GM12875 (cell line): ENCODE measurements around the gene OR2AT4.

Source experiments
- H3K4me3 ChIP-seq: one replicate; pipeline ENCODE4 v1.5.1; 2011; ENCODE audit warnings: low read depth, low read length, control low read depth
- TF ChIP-seq, protein P1 (sequence below): IDR thresholded peaks from 2 replicates; pipeline ENCODE4 v1.5.1; 2011; ENCODE audit warnings: low read depth, mild to moderate bottlenecking, control low read depth, inconsistent platforms, low read length, moderate library complexity, borderline replicate concordance; ENCODE audit not compliant: insufficient read depth

The OR2AT4 gene

DNA sequence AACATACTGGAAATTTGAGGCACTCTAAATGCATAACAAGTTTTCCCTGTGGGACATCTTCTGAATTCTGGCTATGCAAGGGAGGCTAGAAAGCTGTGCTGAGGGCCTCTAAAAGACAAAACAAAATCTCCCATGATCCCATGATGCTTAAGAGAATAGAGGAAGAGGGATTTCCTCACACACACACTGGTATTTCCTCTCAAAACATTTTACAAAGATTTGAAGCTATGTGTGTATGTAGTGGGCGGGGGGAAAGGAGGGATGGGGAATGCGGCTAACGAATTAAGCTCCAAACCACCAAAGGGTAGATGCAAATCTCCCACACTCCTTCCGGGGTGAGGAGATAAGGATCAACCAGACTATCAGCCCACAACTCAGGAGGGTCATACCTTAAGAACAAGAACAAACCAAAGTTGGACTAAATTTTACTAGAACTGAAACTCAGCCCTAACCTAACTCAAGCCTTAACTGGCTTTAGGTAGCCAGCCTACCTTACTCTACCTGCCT is 6.0 kb downstream of the OR2AT4 start:
- TF ChIP-seq, protein P1, sequence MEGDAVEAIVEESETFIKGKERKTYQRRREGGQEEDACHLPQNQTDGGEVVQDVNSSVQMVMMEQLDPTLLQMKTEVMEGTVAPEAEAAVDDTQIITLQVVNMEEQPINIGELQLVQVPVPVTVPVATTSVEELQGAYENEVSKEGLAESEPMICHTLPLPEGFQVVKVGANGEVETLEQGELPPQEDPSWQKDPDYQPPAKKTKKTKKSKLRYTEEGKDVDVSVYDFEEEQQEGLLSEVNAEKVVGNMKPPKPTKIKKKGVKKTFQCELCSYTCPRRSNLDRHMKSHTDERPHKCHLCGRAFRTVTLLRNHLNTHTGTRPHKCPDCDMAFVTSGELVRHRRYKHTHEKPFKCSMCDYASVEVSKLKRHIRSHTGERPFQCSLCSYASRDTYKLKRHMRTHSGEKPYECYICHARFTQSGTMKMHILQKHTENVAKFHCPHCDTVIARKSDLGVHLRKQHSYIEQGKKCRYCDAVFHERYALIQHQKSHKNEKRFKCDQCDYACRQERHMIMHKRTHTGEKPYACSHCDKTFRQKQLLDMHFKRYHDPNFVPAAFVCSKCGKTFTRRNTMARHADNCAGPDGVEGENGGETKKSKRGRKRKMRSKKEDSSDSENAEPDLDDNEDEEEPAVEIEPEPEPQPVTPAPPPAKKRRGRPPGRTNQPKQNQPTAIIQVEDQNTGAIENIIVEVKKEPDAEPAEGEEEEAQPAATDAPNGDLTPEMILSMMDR, result no peak
- H3K4me3 ChIP-seq, result no peak overlapping the region

DNA sequence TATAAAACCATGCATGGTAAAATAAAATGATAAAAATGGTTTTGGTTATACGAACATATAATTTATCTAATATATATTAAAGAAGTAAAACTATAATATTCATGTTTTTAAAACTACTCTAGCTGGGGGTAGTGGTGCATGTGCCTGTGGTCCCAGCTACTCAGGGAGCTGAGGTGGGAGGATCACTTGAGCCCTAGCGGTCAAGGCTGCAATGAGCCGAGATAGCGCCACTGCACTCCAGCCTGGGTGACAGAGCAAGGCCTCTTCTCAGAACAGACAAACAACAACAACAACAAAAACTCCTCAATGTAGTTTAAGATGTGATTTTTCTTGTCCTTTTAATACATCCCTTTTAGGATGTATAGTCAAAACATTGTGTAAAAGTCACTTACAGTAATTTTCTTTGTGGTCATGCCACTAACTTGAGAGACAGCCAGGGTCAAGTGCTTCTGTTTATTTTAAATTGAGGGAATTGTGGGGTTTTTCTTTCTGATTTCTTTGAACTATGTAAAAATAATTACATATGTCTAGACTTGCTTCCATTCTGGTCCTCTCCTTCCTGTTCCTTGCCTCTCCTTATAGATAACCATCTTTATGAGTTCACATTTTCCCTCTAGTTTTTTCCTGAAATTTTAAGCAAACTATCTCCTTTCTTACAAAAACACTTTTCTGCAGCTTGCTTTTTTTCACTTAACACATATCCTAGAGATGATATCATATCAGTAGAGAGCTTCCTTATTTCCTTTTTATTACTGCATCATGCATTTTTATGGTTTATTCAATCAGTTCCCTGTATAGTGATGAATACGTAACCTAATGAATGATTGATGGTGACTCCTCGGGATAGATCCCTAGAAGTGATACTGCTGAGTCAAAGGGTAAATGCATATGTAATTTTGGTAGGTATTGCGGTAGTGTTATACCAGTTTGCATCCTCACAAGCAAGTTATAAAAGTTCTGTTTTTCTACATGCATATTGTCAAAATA is 9.1 kb downstream of the OR2AT4 start:
- TF ChIP-seq, protein P1, result 0 out of 2 replicates have a peak, but pooled peaks have one; percentile 7
- no peak overlapping the region for H3K4me3 ChIP-seq

- no peak overlapping the region for H3K4me3 ChIP-seq
- TF ChIP-seq, protein P1, result no peak
These were observed 11.8 kb downstream of the OR2AT4 start for GRCh38 chr11:75084883-75085282.

- no peak overlapping the region for H3K4me3 ChIP-seq
- TF ChIP-seq, protein P1, result no peak
These were observed 13.5 kb downstream of the OR2AT4 start for GRCh38 chr11:75083217-75083605.

DNA sequence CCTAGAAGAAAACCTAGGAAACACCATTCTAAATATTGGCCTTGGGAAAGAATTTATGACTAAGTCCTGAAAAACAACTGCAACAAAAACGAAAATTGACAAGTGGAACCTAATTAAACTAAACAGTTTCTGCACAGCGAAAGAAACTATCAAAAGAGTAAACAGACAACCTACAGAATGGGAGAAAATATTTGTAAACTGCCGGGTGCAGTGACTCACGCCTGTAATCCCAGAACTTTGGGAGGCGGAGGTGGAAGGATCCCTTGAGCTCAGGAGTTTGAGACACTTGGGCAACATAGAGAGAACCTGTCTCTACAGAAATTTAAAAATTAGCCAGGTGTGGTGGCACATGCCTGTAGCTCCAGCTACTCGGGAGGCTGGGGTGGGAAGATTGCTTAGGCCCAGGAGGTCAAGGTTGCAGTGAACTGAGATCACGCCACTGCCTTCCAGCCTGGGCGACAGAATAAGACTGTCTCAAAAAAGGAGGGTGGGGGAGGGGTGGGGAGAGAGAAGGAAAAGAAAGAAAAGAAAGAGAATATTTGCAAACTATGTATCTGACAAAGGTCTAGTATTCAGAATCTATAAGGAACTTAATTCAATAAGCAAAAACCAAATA is 14.0 kb downstream of the OR2AT4 start:
- H3K4me3 ChIP-seq, result no peak overlapping the region
- TF ChIP-seq, protein P1, result no peak

GRCh38 chr11:75079546-75079945 is 17.1 kb downstream of the OR2AT4 start:
- TF ChIP-seq, protein P1, result no peak
- H3K4me3 ChIP-seq, result no peak overlapping the region

GRCh38 chr11:75078233-75078632 is 18.4 kb downstream of the OR2AT4 start:
- H3K4me3 ChIP-seq, result no peak overlapping the region
- TF ChIP-seq, protein P1, result no peak
